ENCODE data around the gene SIGLEC1.

The SIGLEC1 gene

GRCh38 chr20:3733119-3733995, 21.0 kb upstream of the SIGLEC1 start:
- DNase-seq (ENCODE audit: extremely low spot score), result no peak
- no peak for TF ChIP-seq CTCF (IDR thresholded peaks at IDR 0.05; ENCODE audit: control extremely low read depth, extremely low read depth, low read depth, missing control alignments)
- POLR2A ChIA-PET, result no interaction called here
- CTCF ChIA-PET, result no interaction called here

GRCh38 chr20:3732327-3733118, 20.1 kb upstream of the SIGLEC1 start, which contains the start of gene HSPA12B:
HSPA12B (plus strand) TSS chr20:3732685; CDS start chr20:3738675, 5,990 bp downstream.
- ChIA-PET POLR2A (no interaction called here), CTCF (interaction anchor here (0.9 to 1.1 kb wide), 2 partner anchors 21 to 35 kb away, joined by 3 read pairs; partner anchors contain the start of gene ADISSP)
- TF ChIP-seq CTCF (IDR thresholded peaks at IDR 0.05; ENCODE audit: control extremely low read depth, extremely low read depth, low read depth, missing control alignments), result no peak
- no peak for DNase-seq (ENCODE audit: extremely low spot score)

- TF ChIP-seq CTCF (IDR thresholded peaks at IDR 0.05; ENCODE audit: control extremely low read depth, extremely low read depth, low read depth, missing control alignments), result no peak
- DNase-seq (ENCODE audit: extremely low spot score), result no peak
- CTCF ChIA-PET, result interaction anchor here (0.9 to 1.1 kb wide), 3 partner anchors 13 to 36 kb away, joined by 3 to 4 read pairs (median 3); partner anchors contain the start of gene ADISSP
- POLR2A ChIA-PET, result no interaction called here
Measured at GRCh38 chr20:3731944-3732326, 19.5 kb upstream of the SIGLEC1 start.

GRCh38 chr20:3730803-3731672, 18.6 kb upstream of the SIGLEC1 start:
- no peak for TF ChIP-seq CTCF (IDR thresholded peaks at IDR 0.05; ENCODE audit: control extremely low read depth, extremely low read depth, low read depth, missing control alignments)
- ChIA-PET POLR2A (no interaction called here), CTCF (interaction anchor here (0.9 to 1.1 kb wide), 4 partner anchors 14 to 37 kb away, joined by 3 to 4 read pairs (median 4); partner anchors contain the start of gene ADISSP)
- DNase-seq (ENCODE audit: extremely low spot score), result no peak

- ChIA-PET CTCF (interaction anchor here (0.9 to 1.4 kb wide), 3 partner anchors 13 to 23 kb away, joined by 3 to 4 read pairs (median 3); no protein-coding TSS in a partner anchor), POLR2A (no interaction called here)
- TF ChIP-seq CTCF (IDR thresholded peaks at IDR 0.05; ENCODE audit: control extremely low read depth, extremely low read depth, low read depth, missing control alignments), result no peak
- no peak for DNase-seq (ENCODE audit: extremely low spot score)
Measured at GRCh38 chr20:3729811-3730540, 17.6 kb upstream of the SIGLEC1 start.
